ENCODE measurements around the gene CPA4. TPM values are rescaled to one million over a fixed set of nuclear protein-coding genes. Genes with fewer than 3 reads are reported as not detected.
"Not testable (repeated sequence)": the region's sequence is repeated elsewhere in the genome, so short reads cannot be mapped to it uniquely, and the experiment has no call there.

Gene CPA4
- total RNA-seq (1 to 10 TPM in 1 of 2 donors, under 1 TPM in 1; 0.20 to 1.5 TPM), polyA plus RNA-seq (ENCODE audit: insufficient read length in 6 of 6) (under 1 TPM; 0.39 to 0.68 (median 0.56) TPM)
- long read RNA-seq, donor 1, result 0 reads
- long read RNA-seq, donor 2, result 0 reads
- long read RNA-seq, donor 3, result 0 reads
- long read RNA-seq, donor 4, result 0 reads
- long read RNA-seq, donor 5, result 0 reads
- long read RNA-seq, donor 6, result 0 reads
- long read RNA-seq, donor 7, result 0 reads
- long read RNA-seq, donor 8, result 0 reads
- long read RNA-seq, donor 9, result 0 reads
- long read RNA-seq, donor 10, partial matches to known transcripts, result 0 of 1 reads
- long read RNA-seq, donor 10, other reads (novel, unspliced or antisense), result 0 of 1 reads
- long read RNA-seq, donor 11, result 0 reads
- long read RNA-seq, donor 12, result 0 reads

DNA sequence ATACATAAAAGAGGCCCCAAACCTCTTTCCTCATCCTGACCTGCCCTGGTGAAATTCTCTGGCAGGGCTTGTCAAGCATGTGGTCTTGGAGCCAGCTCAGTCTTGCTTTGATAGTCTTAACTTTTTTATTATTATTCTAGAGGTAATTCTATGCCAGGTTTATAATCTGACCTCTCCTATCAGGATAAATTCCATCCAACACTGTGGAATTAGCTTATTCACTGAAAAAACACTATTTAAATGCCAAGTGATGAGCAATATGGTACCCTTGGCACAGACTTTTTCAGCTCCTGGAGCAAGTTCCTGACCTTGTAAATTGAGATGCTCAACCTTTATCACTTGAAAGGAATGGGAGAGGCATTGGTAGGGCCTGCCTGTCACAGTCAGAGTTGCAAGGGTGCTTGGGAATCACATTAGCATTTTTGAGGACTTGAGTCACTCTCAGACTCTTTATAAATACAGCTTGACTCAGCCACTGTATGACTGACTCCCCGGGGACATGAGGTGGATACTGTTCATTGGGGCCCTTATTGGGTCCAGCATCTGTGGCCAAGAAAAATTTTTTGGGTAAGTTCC lies at the start of gene CPA4:
Gene CPA4 (plus strand): TSS at position 480 of the 576 bp plus-strand sequence. CDS start 20 bp downstream, at position 500.
- DNase-seq, result no peak
- intact Hi-C loops (cut with DNase I), result no loop called here

GRCh38 chr7:130243486-130243885 lies 49.5 kb upstream of the CPA4 start:
- H3K4me3 ChIP-seq; H3K9me3 ChIP-seq; ATAC-seq; H3K4me1 ChIP-seq; H3K27ac ChIP-seq; H3K36me3 ChIP-seq; intact Hi-C loops (cut with DNase I); H3K27me3 ChIP-seq: not testable (repeated sequence)
- peak in 2 of 4 donors; percentile 14 to 42 for DNase-seq

More for the DNA sequence above, at the start of gene CPA4:
- no peaks in the 10 kb centered on the region for H3K36me3 ChIP-seq
- H3K27ac ChIP-seq, result no peak within 1 kb of the TSS
- H3K4me3 ChIP-seq, result no peak within 1 kb of the TSS
- H3K4me1 ChIP-seq, result no peaks in the 10 kb centered on the region
- no peaks in the 10 kb centered on the region for H3K27me3 ChIP-seq
- peak; percentile 70 for ATAC-seq
- no peak for TF ChIP-seq CTCF (IDR thresholded peaks at IDR 0.05)
- H3K9me3 ChIP-seq, result no peaks in the 10 kb centered on the region

DNA sequence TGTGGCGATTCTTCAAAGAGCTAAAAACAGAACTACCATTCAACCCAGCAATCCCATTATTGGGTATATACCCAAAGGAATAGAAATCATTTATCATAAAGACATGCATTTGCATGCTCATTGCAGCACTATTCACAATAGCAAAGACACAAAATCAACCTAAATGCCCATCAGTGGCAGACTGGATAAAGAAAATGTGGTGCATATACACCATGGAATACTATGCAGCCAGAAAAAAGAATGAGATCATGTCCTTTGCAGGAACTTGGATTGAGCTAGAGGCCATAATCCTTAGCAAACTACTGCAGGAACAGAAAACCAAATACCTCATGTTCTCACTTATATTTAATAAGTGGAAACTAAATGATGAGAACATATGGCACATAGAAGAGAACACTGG lies 46.5 kb upstream of the CPA4 start:
- DNase-seq; H3K4me1 ChIP-seq; H3K27ac ChIP-seq; H3K36me3 ChIP-seq; intact Hi-C loops (cut with DNase I); H3K9me3 ChIP-seq; H3K27me3 ChIP-seq; ATAC-seq; H3K4me3 ChIP-seq: not testable (repeated sequence)

GRCh38 chr7:130248842-130249241 lies 44.1 kb upstream of the CPA4 start:
- H3K9me3 ChIP-seq; DNase-seq; H3K4me1 ChIP-seq; intact Hi-C loops (cut with DNase I); H3K36me3 ChIP-seq; H3K4me3 ChIP-seq; H3K27me3 ChIP-seq; ATAC-seq; H3K27ac ChIP-seq: not testable (repeated sequence)

- H3K9me3 ChIP-seq, result not testable (repeated sequence)
Measured at GRCh38 chr7:130249626-130250025, 43.3 kb upstream of the CPA4 start.

DNA sequence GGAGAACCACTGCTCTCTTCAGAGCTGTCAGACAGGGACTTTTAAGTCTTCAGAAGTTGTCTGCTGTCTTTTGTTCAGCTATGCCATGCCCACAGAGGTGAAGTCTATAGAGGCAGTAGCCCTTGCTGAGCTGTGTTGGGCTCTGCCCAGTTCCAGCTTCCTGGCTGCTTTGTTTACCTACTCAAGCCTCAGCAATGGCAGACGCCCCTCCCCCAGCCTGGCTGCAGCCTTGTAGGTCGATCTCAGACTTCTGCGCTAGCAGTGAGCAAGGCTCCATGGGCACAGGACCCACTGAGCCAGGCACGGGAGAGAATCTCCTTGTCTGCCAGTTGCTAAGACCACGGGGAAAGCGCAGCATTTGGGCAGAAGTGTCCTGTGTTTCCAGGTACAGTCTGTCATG lies 38.4 kb upstream of the CPA4 start:
- Histone ChIP-seq H3K4me1 (no peaks in the 10 kb centered on the region), H3K36me3 (no peaks in the 10 kb centered on the region), H3K9me3 (peaks cover 4 to 52% of the 10 kb centered on the region in 2 donors), H3K4me3 (no peak overlapping the region), H3K27ac (no peak overlapping the region), H3K27me3 (no peaks in the 10 kb centered on the region)
- ATAC-seq (no peak), DNase-seq (no peak)
- intact Hi-C loops (cut with DNase I), result no loop called here
- no peak for TF ChIP-seq CTCF (IDR thresholded peaks at IDR 0.05)

More at GRCh38 chr7:130249626-130250025, 43.3 kb upstream of the CPA4 start:
- DNase-seq; H3K4me1 ChIP-seq; H3K27me3 ChIP-seq; intact Hi-C loops (cut with DNase I); H3K4me3 ChIP-seq; ATAC-seq; H3K27ac ChIP-seq; H3K36me3 ChIP-seq: not testable (repeated sequence)

DNA sequence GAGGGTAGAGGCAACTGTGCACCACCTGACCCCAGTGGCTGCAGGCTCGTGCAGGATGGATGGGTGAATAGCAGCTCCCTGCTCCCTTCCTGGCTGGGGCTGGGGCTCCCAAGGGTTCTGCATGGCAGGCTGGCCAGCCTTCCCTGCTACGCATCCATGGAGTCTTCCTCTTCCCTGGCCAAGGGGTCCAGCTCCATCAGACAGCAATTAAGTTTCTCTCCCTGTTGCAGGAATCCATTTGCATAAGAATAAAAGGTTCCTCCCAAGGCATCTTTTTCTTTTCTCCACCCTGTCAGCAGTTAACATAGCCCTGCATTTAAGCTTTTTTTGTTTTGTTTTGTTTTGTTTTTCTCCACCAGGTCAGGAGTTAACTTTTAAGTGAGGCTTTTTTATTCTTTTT lies 36.3 kb upstream of the CPA4 start:
- H3K27me3 ChIP-seq, result no peaks in the 10 kb centered on the region
- ATAC-seq (no peak), DNase-seq (no peak)
- intact Hi-C loops (cut with DNase I), result no loop called here
- H3K27ac ChIP-seq, result no peak overlapping the region
- no peak overlapping the region for H3K4me3 ChIP-seq
- TF ChIP-seq CTCF (IDR thresholded peaks at IDR 0.05), result no peak
- no peaks in the 10 kb centered on the region for H3K36me3 ChIP-seq
- no peaks in the 10 kb centered on the region for H3K4me1 ChIP-seq
- peaks cover 4 to 69% of the 10 kb centered on the region in 2 donors for H3K9me3 ChIP-seq
